ENCODE data around the gene ABHD4. TPM values are rescaled to one million over a fixed set of nuclear protein-coding genes. Genes with fewer than 3 reads are reported as not detected.

ABHD4 gene
- 10 to 100 TPM; 13.0 to 14.6 TPM for total RNA-seq

GRCh38 chr14:22598099-22598895 lies at the start of gene ABHD4:
ABHD4 (plus strand) TSS chr14:22598300; CDS start chr14:22598307, 7 bp downstream.

GRCh38 chr14:22589096-22589839 lies 8.8 kb upstream of the ABHD4 start, which contains the start of gene DAD1:
DAD1 (minus strand) TSS chr14:22589224; CDS start chr14:22589157, 67 bp downstream.

GRCh38 chr14:22644305-22644635 lies 46.2 kb downstream of the ABHD4 start, which contains the start of gene OR6J1:
OR6J1 (minus strand) TSS chr14:22644352; CDS start chr14:22634811, 9,541 bp downstream.

Other genes with a start within 250 kb of the ABHD4 start
- gene DAD1, start 9.1 kb upstream of the ABHD4 start, total RNA-seq: 100 to 1,000 TPM; 140 to 141 TPM
- not detected for gene OR6J1, start 46.1 kb downstream of the ABHD4 start, total RNA-seq
- 100 to 1,000 TPM; 140 to 144 TPM for gene OXA1L, start 168.4 kb downstream of the ABHD4 start, total RNA-seq
- under 1 TPM; 0.43 to 0.70 TPM for gene SLC7A7, start 217.1 kb downstream of the ABHD4 start, total RNA-seq
- 100 to 1,000 TPM in 1 of 2 experiments, 10 to 100 TPM in 1; 92.2 to 100 TPM for gene MRPL52, start 231.6 kb downstream of the ABHD4 start, total RNA-seq
- 1 to 10 TPM in 1 of 2 experiments, under 1 TPM in 1; 0.99 to 2.0 TPM for gene MMP14, start 238.3 kb downstream of the ABHD4 start, total RNA-seq